CD4-positive, alpha-beta T cell treated with Interleukin-17A for 1 hour (primary cell): ENCODE data around the gene SNORC.

ENCODE experiments used
- DNase-seq: peaks from one replicate; pipeline ENCODE4 v3.0.0-alpha.2; 2020

SNORC gene

GRCh38 chr2:232884001-232884421 lies 13.9 kb downstream of the SNORC start:
- no peak for DNase-seq

- DNase-seq, result no peak
These were observed 14.6 kb downstream of the SNORC start for GRCh38 chr2:232884549-232885263.

GRCh38 chr2:232885264-232885961 lies 15.3 kb downstream of the SNORC start:
- DNase-seq, result no peak

- DNase-seq, result no peak
These were observed 16.1 kb downstream of the SNORC start for GRCh38 chr2:232886176-232886575.

- no peak for DNase-seq
These were observed 16.6 kb downstream of the SNORC start for GRCh38 chr2:232886632-232887031.

- DNase-seq, result no peak
These were observed 17.2 kb downstream of the SNORC start for GRCh38 chr2:232887171-232887850.

- no peak for DNase-seq
These were observed 18.2 kb downstream of the SNORC start for GRCh38 chr2:232888099-232888836.

GRCh38 chr2:232888839-232889529 lies 18.9 kb downstream of the SNORC start:
- no peak for DNase-seq

- DNase-seq, result no peak
These were observed 19.9 kb downstream of the SNORC start for GRCh38 chr2:232889876-232890401.

GRCh38 chr2:232890536-232890895 lies 20.5 kb downstream of the SNORC start:
- DNase-seq, result no peak

- DNase-seq, result no peak
These were observed 21.0 kb downstream of the SNORC start for GRCh38 chr2:232890896-232891601.

GRCh38 chr2:232891621-232892071 lies 21.6 kb downstream of the SNORC start:
- no peak for DNase-seq

- DNase-seq, result no peak
These were observed 22.2 kb downstream of the SNORC start for GRCh38 chr2:232892221-232892620.

GRCh38 chr2:232892843-232893242 lies 22.8 kb downstream of the SNORC start:
- no peak for DNase-seq

- DNase-seq, result no peak
These were observed 23.8 kb downstream of the SNORC start for GRCh38 chr2:232893834-232894233.

GRCh38 chr2:232894251-232894650 lies 24.2 kb downstream of the SNORC start:
- DNase-seq, result no peak

GRCh38 chr2:232894746-232895145 lies 24.7 kb downstream of the SNORC start:
- no peak for DNase-seq

- DNase-seq, result no peak
These were observed 26.0 kb downstream of the SNORC start for GRCh38 chr2:232896111-232896510.

GRCh38 chr2:232896720-232897597 lies 26.9 kb downstream of the SNORC start:
- DNase-seq, result no peak

GRCh38 chr2:232897598-232898408 lies 27.7 kb downstream of the SNORC start:
- no peak for DNase-seq
